NCI-H187 treated with DMSO at 0.1 percent for 48 hours (cell line): Measurements from ENCODE around the gene SCUBE3.

ENCODE experiments used
- DNase-seq: peaks from one replicate; lab custom pipeline; 2025; lab: John Stamatoyannopoulos, UW

Gene SCUBE3

GRCh38 chr6:35181933-35182612 is 31.7 kb upstream of the SCUBE3 start:
- DNase-seq: no peak

- no peak for DNase-seq
These were observed 30.5 kb upstream of the SCUBE3 start for GRCh38 chr6:35183281-35183680.

GRCh38 chr6:35183935-35184334 is 29.8 kb upstream of the SCUBE3 start:
- DNase-seq: no peak

GRCh38 chr6:35184580-35185301 is 29.0 kb upstream of the SCUBE3 start:
- DNase-seq: no peak

GRCh38 chr6:35185302-35185681 is 28.5 kb upstream of the SCUBE3 start:
- DNase-seq: no peak

- no peak for DNase-seq
These were observed 27.8 kb upstream of the SCUBE3 start for GRCh38 chr6:35185971-35186370.

GRCh38 chr6:35186571-35186970 is 27.2 kb upstream of the SCUBE3 start:
- no peak for DNase-seq

GRCh38 chr6:35188886-35189285 is 24.9 kb upstream of the SCUBE3 start:
- DNase-seq: no peak

- no peak for DNase-seq
These were observed 23.4 kb upstream of the SCUBE3 start for GRCh38 chr6:35190306-35190705.

- DNase-seq: no peak
These were observed 21.9 kb upstream of the SCUBE3 start for GRCh38 chr6:35191889-35192288.

- no peak for DNase-seq
These were observed 21.4 kb upstream of the SCUBE3 start for GRCh38 chr6:35192301-35192860.

GRCh38 chr6:35194390-35194789 is 19.4 kb upstream of the SCUBE3 start:
- DNase-seq: no peak

- no peak for DNase-seq
These were observed 18.5 kb upstream of the SCUBE3 start for GRCh38 chr6:35195120-35195780.

- DNase-seq: no peak
These were observed 16.6 kb upstream of the SCUBE3 start for GRCh38 chr6:35197196-35197595.

GRCh38 chr6:35199866-35200265 is 13.9 kb upstream of the SCUBE3 start:
- no peak for DNase-seq

- DNase-seq: no peak
These were observed 11.7 kb upstream of the SCUBE3 start for GRCh38 chr6:35202066-35202546.

- no peak for DNase-seq
These were observed 10.5 kb upstream of the SCUBE3 start for GRCh38 chr6:35203152-35203670.

GRCh38 chr6:35203680-35204079 is 10.1 kb upstream of the SCUBE3 start:
- DNase-seq: no peak

- DNase-seq: no peak
These were observed 7.4 kb upstream of the SCUBE3 start for GRCh38 chr6:35206346-35206745.

GRCh38 chr6:35208419-35208818 is 5.3 kb upstream of the SCUBE3 start:
- no peak for DNase-seq

GRCh38 chr6:35209081-35209480 is 4.7 kb upstream of the SCUBE3 start:
- DNase-seq: no peak

- DNase-seq: no peak
These were observed 4.0 kb upstream of the SCUBE3 start for GRCh38 chr6:35209622-35210247.
